ACC112 (cell line): ENCODE results near the gene EPB41L5.
"Not testable (repeated sequence)": the region's sequence is repeated elsewhere in the genome, so short reads cannot be mapped to it uniquely, and the experiment has no call there.

Experiments used
- H2AFZ ChIP-seq: fragments of 200-600 bp; sonication (generic); one replicate; pipeline ENCODE4 v1.6.0; 2017; ENCODE audit warnings: antibody characterized with exemption, low read length; ENCODE audit not compliant: unreplicated experiment
- H3K27ac ChIP-seq: fragments of 200-600 bp; sonication (generic); 2 replicates; pipeline ENCODE4 v1.5.1; 2014; ENCODE audit warnings: low read depth, mild to moderate bottlenecking, antibody characterized with exemption, low read length, moderate library complexity
- H3K27me3 ChIP-seq: fragments of 200-600 bp; sonication (generic); 2 replicates; pipeline ENCODE4 v1.6.1; 2014; ENCODE audit warnings: mild to moderate bottlenecking, antibody characterized with exemption, low read length, moderate library complexity, mixed read lengths; ENCODE audit not compliant: insufficient read depth
- H3K36me3 ChIP-seq: fragments of 200-600 bp; sonication (generic); 2 replicates; pipeline ENCODE4 v1.6.1; 2016; ENCODE audit warnings: mild to moderate bottlenecking, antibody characterized with exemption, low read length, moderate library complexity, mixed read lengths; ENCODE audit not compliant: insufficient read depth
- H3K4me1 ChIP-seq: fragments of 200-600 bp; sonication (generic); one replicate; pipeline ENCODE4 v1.6.1; 2016; ENCODE audit warnings: low read length, mixed read lengths; ENCODE audit not compliant: insufficient read depth, unreplicated experiment, control insufficient read depth
- H3K4me3 ChIP-seq: fragments of 200-600 bp; sonication (generic); 2 replicates; pipeline ENCODE4 v1.5.1; 2014; ENCODE audit warnings: mild to moderate bottlenecking, low read depth, low read length
- H3K79me2 ChIP-seq: fragments of 200-600 bp; sonication (generic); one replicate; pipeline ENCODE4 v1.6.0; 2016; ENCODE audit warnings: low read length; ENCODE audit not compliant: control insufficient read depth, unreplicated experiment, insufficient read depth

Gene EPB41L5

GRCh38 chr2:120195553-120195952 lies 182.7 kb downstream of the EPB41L5 start:
- Histone ChIP-seq H3K27me3 (no peaks in the 10 kb centered on the region), H3K36me3 (no peaks in the 10 kb centered on the region), H2AFZ (no peak overlapping the region), H3K79me2 (no peaks in the 10 kb centered on the region), H3K4me1 (no peaks in the 10 kb centered on the region), H3K4me3 (no peak overlapping the region), H3K27ac (no peak overlapping the region)

DNA sequence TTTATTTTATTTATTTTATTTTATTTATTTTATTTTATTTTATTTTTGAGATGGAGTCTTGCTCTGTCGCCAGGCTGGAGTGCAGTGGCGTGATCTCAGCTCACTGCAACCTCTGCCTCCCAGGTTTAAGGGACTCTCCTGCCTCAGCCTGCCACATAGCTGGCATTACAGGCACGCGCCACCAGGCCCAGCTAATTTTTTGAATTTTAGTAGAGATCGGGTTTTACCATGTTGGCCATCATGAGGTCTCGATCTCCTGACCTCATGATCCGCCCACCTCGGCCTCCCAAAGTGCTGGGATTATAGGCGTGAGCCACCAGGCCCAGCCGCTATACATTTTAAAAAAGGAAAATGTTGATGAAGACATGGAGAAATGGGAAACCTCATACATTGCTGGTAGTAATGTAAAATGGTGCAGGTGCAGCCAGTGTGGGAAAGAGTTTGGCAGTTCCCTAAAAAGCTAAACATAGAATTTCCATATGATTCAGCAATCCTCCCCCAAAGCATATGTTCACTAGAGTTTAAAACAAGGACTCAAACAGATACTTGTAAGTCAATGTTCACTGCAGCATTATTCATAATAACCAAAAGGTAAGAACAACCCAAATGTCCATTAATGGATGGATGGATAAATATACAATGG lies 187.1 kb downstream of the EPB41L5 start:
- not testable (repeated sequence) for H3K27me3 ChIP-seq, H3K4me1 ChIP-seq, H3K27ac ChIP-seq, H3K4me3 ChIP-seq, H3K79me2 ChIP-seq, H2AFZ ChIP-seq, H3K36me3 ChIP-seq

DNA sequence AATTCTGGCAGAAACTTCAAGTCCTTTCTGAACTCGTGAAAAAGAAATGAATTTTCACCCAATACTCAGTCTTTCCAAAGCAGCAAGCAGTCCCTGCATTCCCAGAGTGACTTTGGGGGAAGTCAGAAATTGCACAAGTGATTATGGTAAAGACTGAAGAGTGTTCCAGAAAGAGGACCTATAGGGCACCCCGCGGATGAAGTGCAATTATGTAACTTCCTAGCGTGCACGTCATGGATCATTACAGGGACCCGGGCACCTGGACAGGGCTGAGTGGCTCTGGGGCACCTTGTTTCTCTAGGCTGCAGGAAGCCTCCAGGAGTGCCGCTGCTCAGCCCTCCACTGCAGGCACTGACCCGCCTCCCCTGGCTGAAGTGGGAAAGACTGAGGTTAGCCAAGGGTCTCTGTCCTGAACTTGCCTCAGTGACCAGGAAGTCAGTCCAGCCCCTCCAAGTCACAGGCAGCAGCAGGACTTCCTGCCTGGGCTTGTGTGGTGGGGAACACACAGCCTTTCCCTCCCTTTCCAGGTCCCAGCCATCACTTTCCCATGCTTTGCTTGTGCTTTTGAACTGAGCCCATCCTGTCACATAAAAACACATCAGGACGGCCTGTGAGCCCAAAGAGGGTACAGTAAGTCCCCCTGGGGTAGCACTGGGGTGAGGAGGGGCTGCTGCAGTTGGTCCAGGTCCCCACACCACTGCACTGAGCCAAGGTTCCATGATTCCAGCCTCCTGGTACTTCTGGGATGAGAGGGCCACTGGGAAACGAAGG lies 190.6 kb downstream of the EPB41L5 start:
- H3K4me3 ChIP-seq = no peak overlapping the region

DNA sequence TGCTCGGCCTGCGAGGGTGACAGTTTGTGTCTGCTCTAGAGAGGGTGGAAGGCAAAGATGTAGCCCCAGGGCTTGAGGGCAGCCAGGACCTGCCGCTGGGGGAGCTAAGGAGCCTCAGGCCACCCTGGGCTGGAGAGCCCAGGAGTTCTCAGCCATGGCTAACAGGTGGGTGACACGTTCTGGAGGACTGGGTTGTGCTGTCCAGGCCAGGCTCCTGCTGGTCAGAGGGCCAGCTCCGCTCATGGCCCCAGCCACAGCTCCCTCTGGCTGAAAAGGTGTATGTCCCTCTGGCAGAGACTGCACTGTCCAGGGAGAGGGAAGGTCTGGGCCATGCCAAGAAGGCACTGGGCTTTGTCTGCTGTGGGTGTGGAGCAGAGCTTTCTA lies 191.1 kb downstream of the EPB41L5 start:
- no peaks in the 10 kb centered on the region for H3K4me1 ChIP-seq
- H3K79me2 ChIP-seq = no peaks in the 10 kb centered on the region
- H3K36me3 ChIP-seq = no peaks in the 10 kb centered on the region
- no peak overlapping the region for H3K27ac ChIP-seq
- H3K4me3 ChIP-seq = no peak overlapping the region
- no peak overlapping the region for H2AFZ ChIP-seq
- no peaks in the 10 kb centered on the region for H3K27me3 ChIP-seq

More for the DNA sequence above, 190.6 kb downstream of the EPB41L5 start:
- Histone ChIP-seq H3K4me1 (no peaks in the 10 kb centered on the region), H3K27ac (no peak overlapping the region), H3K79me2 (no peaks in the 10 kb centered on the region), H3K36me3 (no peaks in the 10 kb centered on the region), H3K27me3 (no peaks in the 10 kb centered on the region), H2AFZ (no peak overlapping the region)

DNA sequence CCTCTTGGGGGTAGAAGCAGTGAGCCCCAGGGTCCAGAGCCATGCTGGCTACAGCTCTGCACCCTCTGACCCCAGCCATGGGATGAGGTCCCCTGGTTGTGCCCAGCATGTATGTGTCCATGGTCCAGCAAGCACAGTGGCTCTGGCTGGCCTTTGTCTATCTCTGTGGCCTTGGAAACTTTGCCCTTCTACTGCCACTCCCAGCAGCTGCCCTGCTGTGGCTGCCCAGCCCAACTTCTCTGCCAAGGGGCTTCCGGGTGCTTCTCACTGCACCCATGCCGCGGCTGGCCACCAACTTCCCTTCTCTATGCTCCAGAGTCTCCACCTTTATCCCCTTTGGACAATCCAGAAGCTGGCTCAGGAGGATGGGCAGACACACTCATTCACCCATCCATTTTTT lies 191.5 kb downstream of the EPB41L5 start:
- no peak overlapping the region for H3K27ac ChIP-seq

GRCh38 chr2:120204945-120205670 lies 192.2 kb downstream of the EPB41L5 start:
- Histone ChIP-seq H3K79me2 (no peaks in the 10 kb centered on the region), H3K4me1 (no peaks in the 10 kb centered on the region), H3K36me3 (no peaks in the 10 kb centered on the region), H2AFZ (no peak overlapping the region), H3K4me3 (no peak overlapping the region), H3K27me3 (no peaks in the 10 kb centered on the region), H3K27ac (no peak overlapping the region)

More for the DNA sequence above, 191.5 kb downstream of the EPB41L5 start:
- Histone ChIP-seq H3K27me3 (no peaks in the 10 kb centered on the region), H3K36me3 (no peaks in the 10 kb centered on the region), H2AFZ (no peak overlapping the region), H3K79me2 (no peaks in the 10 kb centered on the region), H3K4me1 (no peaks in the 10 kb centered on the region), H3K4me3 (no peak overlapping the region)

GRCh38 chr2:120206022-120206581 lies 193.2 kb downstream of the EPB41L5 start:
- H3K27me3 ChIP-seq = no peaks in the 10 kb centered on the region
- H3K4me3 ChIP-seq = no peak overlapping the region
- H3K4me1 ChIP-seq = no peaks in the 10 kb centered on the region
- no peaks in the 10 kb centered on the region for H3K79me2 ChIP-seq
- no peak overlapping the region for H2AFZ ChIP-seq
- no peak overlapping the region for H3K27ac ChIP-seq
- H3K36me3 ChIP-seq = no peaks in the 10 kb centered on the region

- Histone ChIP-seq H2AFZ (no peak overlapping the region), H3K36me3 (no peaks in the 10 kb centered on the region), H3K79me2 (no peaks in the 10 kb centered on the region), H3K4me3 (no peak overlapping the region), H3K27me3 (no peaks in the 10 kb centered on the region), H3K4me1 (no peaks in the 10 kb centered on the region), H3K27ac (no peak overlapping the region)
Observed at GRCh38 chr2:120208381-120209353, 195.8 kb downstream of the EPB41L5 start.

DNA sequence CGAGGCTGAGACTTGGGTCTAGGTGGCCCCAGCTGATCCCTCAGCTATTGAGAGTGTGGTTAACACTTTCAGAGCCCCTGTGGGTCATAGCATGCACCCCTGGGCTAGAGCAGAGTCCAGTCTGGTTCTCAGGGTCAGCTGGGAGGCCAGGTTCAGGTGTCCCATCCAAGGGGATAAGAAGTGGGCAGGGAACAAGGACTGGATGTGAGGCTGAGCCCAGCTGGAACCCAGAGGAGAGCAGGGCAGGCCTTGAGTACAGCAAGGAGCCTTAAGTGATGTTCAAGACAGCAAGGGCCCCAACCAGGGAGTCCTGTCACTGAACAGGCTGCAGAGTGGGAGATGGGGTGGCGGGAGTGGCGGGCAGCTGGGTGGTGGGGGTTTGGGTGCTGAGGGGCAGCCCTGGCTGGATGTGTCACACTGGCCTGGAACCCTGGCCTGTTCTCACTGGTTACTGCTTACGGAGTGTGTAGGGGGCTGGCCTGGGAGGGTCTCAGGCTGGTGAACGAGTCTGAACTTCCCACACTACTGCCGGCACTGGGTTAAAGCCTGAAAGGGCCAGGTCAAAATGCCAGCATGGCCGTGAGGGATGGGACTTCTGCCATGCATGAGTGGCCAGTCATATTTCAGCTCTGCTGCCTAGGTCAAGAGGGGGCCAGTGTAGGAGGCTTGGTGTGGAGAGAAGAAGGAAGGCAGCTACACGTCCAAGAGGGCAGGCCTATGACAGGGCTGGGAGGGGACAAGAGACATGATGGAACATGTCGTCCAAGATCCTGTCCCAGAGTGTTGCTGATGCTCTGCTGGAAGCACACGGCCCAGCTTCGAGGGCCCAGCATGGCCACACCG lies 196.8 kb downstream of the EPB41L5 start:
- H3K4me3 ChIP-seq = no peak overlapping the region
- H3K27me3 ChIP-seq = no peaks in the 10 kb centered on the region
- H3K27ac ChIP-seq = no peak overlapping the region
- H3K36me3 ChIP-seq = no peaks in the 10 kb centered on the region
- no peaks in the 10 kb centered on the region for H3K4me1 ChIP-seq
- no peaks in the 10 kb centered on the region for H3K79me2 ChIP-seq
- H2AFZ ChIP-seq = no peak overlapping the region
